Lower lobe of right lung (tissue), 2 donors: ENCODE data around the gene LAMA3. TPM values are rescaled to one million over a fixed set of nuclear protein-coding genes. Genes with fewer than 3 reads are reported as not detected.

ENCODE experiments used
- ATAC-seq, 2 donors: fragments of 200-7000 bp; cut with Tn5 transposase; one replicate each; pipeline ENCODE4 v1.9.1; 2020 to 2022; ENCODE audit warnings: mild to moderate bottlenecking in 2 of 2, moderate library complexity in 2 of 2
- DNase-seq: peaks from one replicate; pipeline ENCODE4 v3.0.0-alpha.2; 2020
- H3K27ac ChIP-seq: fragments of 200-600 bp; one replicate; pipeline ENCODE4 v1.8.0; 2022
- H3K27me3 ChIP-seq: fragments of 200-600 bp; one replicate; pipeline ENCODE4 v1.8.0; 2022; ENCODE audit warnings: low read depth
- H3K36me3 ChIP-seq: fragments of 200-600 bp; one replicate; pipeline ENCODE4 v1.8.0; 2022; ENCODE audit warnings: mild to moderate bottlenecking
- H3K4me1 ChIP-seq: fragments of 200-600 bp; one replicate; pipeline ENCODE4 v1.8.0; 2022
- H3K4me3 ChIP-seq: fragments of 200-600 bp; one replicate; pipeline ENCODE4 v1.8.0; 2022; ENCODE audit warnings: mild to moderate bottlenecking
- H3K9me3 ChIP-seq: fragments of 200-600 bp; one replicate; pipeline ENCODE4 v1.8.0; 2022
- CTCF ChIP-seq: fragments of 200-600 bp; IDR thresholded peaks from one replicate; pipeline ENCODE4 v1.8.0; 2022; ENCODE audit warnings: antibody characterized with exemption, mild to moderate bottlenecking
- intact Hi-C: fragments of 100-400 bp; cut with DNase I; formaldehyde crosslinking; loops from one replicate; pipeline ENCODE4 v1.11.0; 2022
- total RNA-seq: library from RNA; stranded (reverse); fragmentation: NEBNext Ultra II Directional; extraction: Animal tissue kit (Norgen Biotek cat#: 25700); gene quantifications from one replicate; pipeline ENCODE4 v1.2.1, GENCODE V29; 2021
- donor health status: DM: no; HTN: yes; CAD: no; lungs with severe emphysema.

Gene LAMA3
- total RNA-seq, 1 donor from 2014 or later: 89.1 TPM

DNA sequence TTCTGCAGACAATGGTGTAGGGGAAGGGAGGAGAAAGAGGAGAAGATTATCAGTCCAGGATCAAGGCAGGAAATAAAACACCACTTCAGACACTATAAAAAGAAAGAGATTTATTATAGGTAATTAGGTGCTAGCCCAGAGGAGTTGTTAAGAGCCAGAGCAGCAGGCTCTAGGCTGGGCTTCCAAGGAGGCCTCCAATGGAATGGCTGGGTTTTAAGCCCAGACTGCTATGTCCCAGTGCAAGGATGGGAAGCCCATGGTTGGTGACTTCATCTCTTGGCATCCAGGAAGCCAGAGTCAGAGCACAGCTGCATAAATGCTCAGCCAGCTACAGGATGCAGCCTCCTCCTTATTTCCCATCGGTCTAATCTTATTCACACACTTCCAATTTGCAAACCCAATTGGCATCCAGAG lies 95.6 kb downstream of the LAMA3 start:
- H3K27ac ChIP-seq: no peak overlapping the region
- H3K36me3 ChIP-seq: no peaks in the 10 kb centered on the region
- no peaks in the 10 kb centered on the region for H3K4me1 ChIP-seq
- H3K4me3 ChIP-seq: no peak overlapping the region
- no peaks in the 10 kb centered on the region for H3K27me3 ChIP-seq
- ATAC-seq (no peak), DNase-seq (no peak)
- intact Hi-C loops: no loop called here
- no peaks in the 10 kb centered on the region for H3K9me3 ChIP-seq
- TF ChIP-seq CTCF: no peak

GRCh38 chr18:23793051-23793450 lies 103.8 kb downstream of the LAMA3 start:
- Histone ChIP-seq H3K9me3 (no peaks in the 10 kb centered on the region), H3K4me1 (no peaks in the 10 kb centered on the region), H3K36me3 (no peaks in the 10 kb centered on the region), H3K4me3 (no peak overlapping the region), H3K27ac (no peak overlapping the region), H3K27me3 (no peaks in the 10 kb centered on the region)
- peak in 1 of 2 donors; percentile 34 for ATAC-seq
- intact Hi-C loops: no loop called here
- no peak for DNase-seq
- no peak for TF ChIP-seq CTCF

DNA sequence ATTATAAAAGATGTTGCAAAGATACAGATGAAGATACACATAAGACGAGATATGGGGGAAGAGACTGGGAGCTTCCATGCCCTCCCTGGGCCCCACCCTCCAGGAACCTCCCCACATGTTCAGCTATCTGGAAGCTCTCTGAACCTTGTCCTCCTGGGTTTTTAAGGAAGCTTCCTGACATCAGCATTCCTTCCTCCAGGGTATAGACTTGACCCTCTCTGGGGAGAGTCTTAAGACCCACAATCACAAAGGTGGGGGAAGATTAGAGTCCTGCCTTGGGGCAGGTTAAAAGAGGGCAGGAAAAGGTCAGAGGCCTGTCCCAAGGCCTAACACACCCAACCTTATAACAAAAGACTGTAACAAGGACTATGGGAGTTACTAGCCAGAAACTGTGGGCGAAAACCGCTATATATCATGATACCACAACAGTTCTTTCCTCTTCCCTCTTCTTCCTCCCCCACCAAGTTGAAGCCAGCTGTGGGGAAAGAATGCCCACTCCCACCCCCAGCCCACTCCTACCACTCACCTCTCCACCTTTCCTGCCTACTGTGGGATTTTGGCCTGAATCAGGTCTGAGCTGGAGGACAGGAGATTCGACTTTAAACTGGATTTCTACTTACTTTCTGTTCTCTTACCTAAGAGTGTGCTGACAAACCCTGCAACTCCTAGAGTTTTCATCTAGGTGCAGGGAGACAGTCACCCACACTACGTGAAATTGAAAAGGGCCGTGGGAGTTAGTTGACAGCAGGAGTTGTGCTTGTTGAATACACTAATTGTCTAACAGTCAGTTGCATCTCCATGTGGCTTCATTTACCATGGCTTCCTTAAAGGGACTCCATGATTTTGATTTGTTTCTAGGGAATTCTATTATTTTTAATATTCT lies 105.0 kb downstream of the LAMA3 start:
- no peaks in the 10 kb centered on the region for H3K9me3 ChIP-seq
- H3K4me1 ChIP-seq: no peaks in the 10 kb centered on the region
- DNase-seq (no peak), ATAC-seq (peak in 1 of 2 donors; percentile 8)
- no peaks in the 10 kb centered on the region for H3K36me3 ChIP-seq
- intact Hi-C loops: no loop called here
- no peaks in the 10 kb centered on the region for H3K27me3 ChIP-seq
- TF ChIP-seq CTCF: no peak
- no peak overlapping the region for H3K27ac ChIP-seq
- H3K4me3 ChIP-seq: no peak overlapping the region

GRCh38 chr18:23798249-23798648 lies 109.0 kb downstream of the LAMA3 start:
- DNase-seq: no peak
- Histone ChIP-seq H3K27me3 (no peaks in the 10 kb centered on the region), H3K4me3 (no peak overlapping the region), H3K4me1 (no peaks in the 10 kb centered on the region), H3K9me3 (no peaks in the 10 kb centered on the region), H3K27ac (no peak overlapping the region), H3K36me3 (no peaks in the 10 kb centered on the region)
- TF ChIP-seq CTCF: no peak
- intact Hi-C loops: no loop called here
- ATAC-seq: no peak

- H3K4me3 ChIP-seq: no peak overlapping the region
- no peaks in the 10 kb centered on the region for H3K9me3 ChIP-seq
- intact Hi-C loops: no loop called here
- ATAC-seq (no peak), DNase-seq (no peak)
- TF ChIP-seq CTCF: no peak
- no peaks in the 10 kb centered on the region for H3K4me1 ChIP-seq
- no peak overlapping the region for H3K27ac ChIP-seq
- H3K36me3 ChIP-seq: no peaks in the 10 kb centered on the region
- H3K27me3 ChIP-seq: no peaks in the 10 kb centered on the region
Measured at GRCh38 chr18:23798824-23799223, 109.6 kb downstream of the LAMA3 start.
